GM21717 (cell line): ENCODE measurements around the gene SHF.

ENCODE experiments used
- ATAC-seq: cut with Tn5 transposase; IDR thresholded peaks from one replicate; pipeline ENCODE4 v1.9.1; 2021; ENCODE audit warnings: mild to moderate bottlenecking, moderate library complexity; ENCODE audit not compliant: unreplicated experiment

The SHF gene

DNA sequence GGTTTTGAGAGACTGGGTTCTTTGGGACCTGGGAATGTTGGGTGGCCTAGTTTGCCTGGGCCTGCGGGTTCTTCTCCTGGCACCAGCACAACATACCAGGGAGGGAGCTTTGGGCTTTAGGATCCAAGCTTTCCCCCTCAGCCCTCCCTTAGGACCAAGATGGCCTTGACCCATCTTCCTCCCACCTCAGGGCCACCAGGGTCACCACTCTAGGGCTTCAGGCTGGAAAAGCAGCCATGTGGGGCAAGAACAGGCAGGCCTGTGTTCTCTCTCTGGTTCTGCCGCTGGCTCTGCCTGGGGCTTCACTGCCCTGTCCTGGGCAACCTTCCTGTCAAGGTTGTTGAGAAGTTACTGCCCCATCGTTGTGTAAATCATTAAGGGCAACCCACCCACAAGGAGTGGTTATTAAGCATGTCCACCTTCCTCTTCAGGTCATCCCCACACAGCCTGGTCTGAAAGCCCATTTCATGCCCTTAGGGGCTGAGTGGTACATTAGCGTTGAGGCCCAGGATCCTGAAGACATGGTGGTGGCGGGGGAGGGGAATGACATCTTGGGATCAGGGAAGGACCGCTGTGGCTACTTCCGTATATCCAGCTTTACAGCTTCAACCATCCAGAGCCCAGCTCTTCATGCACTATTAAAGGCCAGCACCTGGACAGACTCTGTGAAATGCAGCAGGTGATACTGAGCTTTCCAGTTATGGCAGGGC is 57.3 kb downstream of the SHF start:
- ATAC-seq, result no peak

DNA sequence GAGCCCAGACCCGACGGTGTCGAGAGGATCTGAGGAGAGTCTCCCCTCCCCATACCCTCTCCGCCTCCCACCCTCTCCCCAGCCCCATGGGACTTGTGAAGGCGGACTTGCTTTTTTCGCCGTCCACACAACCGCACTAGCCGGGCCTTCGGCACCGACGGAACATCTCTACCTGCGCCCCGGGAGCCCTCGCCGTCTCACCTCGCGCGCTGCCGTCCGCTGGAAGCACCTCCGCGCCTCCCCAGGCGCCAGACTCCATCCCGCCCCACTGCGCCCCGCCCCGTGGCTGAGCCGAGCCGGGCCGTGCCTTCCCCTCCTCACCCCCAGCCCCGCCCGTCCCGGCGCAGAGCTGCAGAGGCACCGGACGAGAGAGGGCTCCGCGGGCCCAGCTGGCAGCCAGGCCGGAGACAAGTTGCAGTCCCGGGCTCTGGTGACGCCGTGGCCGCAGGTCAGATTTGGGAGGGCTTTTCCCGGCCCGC is 58.1 kb downstream of the SHF start, which contains the start of the genes DUOX1 and DUOXA1:
DUOX1 (plus strand) TSS at position 344 of the 479 bp plus-strand sequence. CDS start 1,973 bp downstream, outside the sequence.
DUOXA1 (minus strand) TSS at position 229 of the 479 bp plus-strand sequence. CDS start 6,865 bp downstream, outside the sequence.
- no peak for ATAC-seq

DNA sequence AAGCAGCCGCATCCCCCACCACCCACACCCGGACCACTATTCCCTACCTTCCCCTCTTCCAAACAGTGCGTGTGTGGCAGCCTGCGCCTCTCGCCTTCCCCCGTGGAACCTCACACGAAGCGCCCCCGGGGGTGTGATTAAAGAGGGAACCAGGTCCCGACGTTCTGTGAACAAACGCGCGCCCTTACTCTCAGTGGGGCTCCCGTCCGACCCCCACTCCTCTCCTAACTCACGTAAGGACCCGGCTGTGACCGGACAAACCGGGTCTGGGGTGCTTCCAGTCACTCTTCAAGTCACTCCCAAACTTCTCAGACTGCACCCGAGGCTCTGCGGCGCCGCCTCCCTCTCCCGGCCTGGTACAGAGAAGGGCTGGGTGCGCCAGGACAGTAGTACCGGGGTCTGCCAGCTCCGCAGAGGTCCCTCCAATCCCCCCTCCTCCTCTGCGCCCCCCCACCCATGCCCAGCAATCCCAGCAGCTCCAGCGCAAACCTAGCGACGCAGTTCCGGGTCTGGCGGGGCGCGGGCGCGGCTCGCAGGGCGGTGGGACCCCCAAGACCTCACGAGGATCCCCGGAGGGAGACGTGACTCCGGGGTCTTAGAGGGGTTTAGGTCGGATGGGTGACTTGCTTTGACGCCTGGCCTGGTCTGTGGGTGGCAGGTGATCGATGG is 58.7 kb downstream of the SHF start:
- ATAC-seq, result no peak

DNA sequence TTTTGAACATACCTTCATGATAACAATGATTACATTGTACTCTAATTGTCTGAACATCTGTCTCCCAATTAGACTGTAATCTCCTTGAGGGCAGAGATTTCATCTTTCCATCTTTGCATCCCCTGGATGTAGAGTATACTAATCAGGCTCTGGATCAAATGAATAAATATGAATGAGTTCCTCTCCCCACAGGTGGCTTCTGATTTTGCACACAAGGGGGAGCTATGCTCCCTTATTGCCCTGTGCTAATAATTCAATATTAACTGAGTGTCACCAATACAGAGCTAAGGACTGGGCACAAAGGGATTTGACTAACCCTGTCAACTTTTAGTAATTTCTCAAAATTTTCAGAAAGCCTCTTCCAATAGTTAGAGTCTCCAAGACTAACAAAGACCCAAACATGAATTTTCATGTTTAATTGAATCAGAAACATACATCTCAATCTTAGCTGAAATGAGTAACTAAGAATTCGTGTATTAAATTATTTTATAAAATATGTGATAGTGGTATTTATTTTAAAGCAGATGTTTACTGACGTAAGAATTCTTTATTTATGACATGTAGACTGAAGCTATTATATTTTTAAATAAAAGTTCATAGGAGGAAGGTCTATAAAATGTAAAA is 61.1 kb downstream of the SHF start:
- no peak for ATAC-seq

DNA sequence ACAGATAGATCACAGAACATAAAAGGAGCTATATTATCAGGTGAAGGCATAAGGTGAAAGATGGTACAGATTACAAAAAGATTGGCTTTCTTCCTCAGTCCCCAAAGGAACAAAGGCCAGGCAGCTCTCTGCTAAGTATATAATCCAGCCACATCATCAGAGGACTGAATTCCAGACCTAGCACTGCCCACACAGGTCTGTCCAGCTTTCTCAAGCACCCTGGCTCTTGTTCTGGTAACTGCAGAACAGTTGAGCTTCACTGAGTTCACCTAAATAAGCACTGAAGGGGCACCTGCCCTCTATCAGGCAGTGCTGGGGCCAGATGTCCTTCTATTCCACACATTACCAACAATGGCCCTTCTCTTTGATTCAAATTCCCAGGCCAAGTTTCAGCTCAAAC is 64.4 kb downstream of the SHF start:
- no peak for ATAC-seq

DNA sequence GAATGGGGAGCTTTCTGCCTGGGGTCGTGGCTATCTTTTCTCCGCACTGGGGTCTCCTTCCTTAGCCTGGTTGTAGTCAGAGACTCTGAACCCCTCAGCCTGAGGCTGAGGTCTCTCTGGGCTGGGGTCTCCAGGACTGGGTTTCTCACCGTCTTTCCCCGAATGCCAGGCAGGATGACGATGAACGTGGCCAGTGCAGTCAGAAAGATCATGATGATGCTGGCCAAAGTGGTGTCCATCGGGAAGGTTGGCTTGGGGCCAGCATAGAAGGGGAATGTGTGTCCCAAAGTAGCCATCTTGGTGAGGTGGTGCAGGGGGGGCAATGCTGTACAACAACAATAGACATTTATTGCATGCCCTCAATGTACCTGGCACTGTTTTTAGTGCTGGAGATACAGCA is 65.0 kb downstream of the SHF start:
- no peak for ATAC-seq

DNA sequence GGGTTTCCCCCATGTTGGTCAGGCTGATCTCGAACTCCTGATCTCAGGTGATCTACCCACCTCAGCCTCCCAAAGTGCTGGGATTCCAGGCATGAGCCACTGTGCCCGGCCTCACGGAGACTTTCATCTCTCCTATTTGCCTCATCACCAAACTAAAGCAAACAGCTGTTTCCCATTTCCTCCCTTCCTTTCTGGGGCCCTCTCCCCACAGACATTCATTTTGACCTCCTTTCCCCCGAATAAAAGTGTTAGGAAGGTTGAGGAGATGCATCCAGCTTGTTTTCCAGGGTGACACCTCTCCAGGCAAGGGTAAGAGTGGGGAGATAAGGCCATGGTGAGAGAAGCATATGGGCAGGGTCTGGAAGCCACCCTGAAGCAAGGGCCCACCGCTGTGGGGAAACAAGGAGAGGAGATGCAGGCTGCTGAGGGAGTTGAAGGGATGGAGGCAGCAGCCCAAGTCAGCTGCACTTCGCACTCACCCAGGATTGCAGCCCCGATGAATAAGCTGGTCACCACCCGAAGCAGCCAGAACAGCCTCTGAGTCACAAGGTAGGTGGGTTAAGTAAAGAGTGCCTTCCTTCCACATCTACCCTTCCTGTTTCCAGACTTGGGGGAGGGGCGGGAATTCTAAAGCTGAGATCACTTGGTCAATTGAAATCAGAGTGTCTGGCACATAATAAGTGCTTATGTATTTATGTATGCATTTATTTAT is 65.9 kb downstream of the SHF start:
- ATAC-seq, result no peak

DNA sequence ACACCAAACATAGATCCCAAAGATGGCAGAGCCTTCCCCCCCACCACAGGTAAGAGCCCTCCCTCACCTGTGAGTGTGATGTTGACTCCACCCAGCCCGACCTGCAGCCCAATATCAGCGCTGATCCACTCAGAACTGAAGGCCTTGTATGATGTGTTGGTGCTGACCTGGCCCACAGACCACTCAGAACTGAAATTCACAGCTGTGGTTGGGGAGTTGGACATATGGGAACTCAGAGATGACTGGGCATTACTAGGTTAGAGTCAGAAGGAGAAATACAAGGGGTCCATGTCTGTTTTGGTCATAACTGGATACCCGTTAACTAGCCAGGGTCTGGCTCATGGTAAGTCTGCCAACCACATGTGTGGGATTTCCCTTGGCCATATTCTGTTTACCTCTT is 66.7 kb downstream of the SHF start:
- ATAC-seq, result no peak

DNA sequence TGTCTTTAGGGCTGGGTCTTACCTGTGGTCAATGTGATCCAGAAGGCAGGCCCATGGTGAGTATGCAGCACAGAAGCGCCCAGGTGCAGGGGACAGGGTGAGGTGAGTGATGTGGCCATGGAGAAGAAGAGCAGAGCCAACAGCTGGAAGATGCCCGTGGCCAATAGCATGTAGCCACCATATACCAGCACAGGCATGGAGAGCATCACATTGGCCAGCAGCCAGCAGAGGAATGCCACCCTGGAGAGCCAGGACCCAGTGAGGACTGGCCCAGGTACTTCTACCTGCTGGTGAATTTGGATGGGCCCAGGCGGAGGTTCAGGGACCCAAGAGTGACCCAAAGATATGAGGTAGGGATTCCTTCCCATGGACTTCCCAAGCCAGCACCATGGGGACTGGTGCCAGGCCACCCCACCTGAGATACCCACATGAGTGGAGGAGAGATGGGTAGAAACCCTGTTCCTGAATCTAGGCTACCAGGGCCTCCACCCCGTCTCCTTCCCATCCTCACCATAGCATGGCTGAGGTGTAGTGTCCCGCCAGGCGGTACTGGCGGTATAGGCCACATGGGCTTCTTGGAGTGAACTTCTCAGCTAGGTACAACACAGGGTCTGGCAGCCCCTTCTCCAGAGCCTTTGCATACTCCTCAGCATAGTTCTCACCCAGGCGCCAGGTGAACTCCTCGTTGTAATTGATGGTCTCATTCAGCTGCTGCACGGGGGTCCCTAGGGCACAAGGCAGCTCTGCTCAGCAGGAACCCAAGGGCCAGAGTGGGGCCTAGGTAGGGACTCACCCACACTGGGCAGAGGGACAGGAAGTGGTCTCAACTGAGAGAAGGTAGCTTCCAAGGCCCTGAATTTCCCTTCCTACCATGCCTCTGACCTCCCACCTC is 67.4 kb downstream of the SHF start:
- ATAC-seq, result no peak

DNA sequence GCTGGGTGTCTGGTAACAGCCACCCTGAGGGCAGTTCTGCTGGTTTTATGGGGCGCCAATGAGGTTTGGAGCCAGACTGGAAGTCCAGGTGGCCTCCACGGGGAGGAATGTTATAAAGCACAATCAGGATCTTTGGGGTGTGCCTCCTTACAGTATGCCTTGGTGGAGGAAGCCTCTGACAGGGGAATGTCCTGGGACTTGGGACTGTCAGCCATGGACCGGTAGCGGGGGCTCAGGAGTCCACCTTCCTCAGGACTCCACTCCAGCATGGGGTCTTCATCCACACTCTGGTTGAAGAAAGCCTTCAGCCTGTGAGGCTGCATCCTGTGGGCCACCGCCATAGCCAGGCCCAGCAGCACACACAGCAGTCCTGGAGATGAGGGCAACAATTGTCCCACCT is 68.8 kb downstream of the SHF start:
- ATAC-seq, result no peak

DNA sequence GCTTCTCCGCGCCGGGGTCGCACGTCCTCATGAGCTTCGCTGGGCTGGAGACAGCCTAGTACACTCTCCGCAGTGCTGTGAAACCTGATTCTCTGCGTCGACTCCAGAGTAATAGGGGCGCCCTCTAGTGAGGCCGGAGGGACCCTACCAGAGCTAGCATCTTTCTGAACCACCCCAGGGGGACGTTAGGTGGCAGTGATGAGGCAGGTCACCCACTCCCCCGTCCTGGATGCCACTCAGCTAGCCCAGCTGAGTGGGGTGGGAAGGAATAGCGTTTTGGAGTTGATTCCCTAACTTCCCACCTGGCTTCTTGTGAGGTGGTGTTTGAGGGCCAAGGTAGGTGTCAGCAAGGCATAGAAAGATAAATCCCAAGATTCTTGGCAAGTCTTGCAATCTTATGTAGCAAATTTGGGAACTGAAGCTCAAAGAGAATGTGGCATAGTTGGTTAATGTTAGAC is 69.6 kb downstream of the SHF start:
- peak; percentile 79 for ATAC-seq

DNA sequence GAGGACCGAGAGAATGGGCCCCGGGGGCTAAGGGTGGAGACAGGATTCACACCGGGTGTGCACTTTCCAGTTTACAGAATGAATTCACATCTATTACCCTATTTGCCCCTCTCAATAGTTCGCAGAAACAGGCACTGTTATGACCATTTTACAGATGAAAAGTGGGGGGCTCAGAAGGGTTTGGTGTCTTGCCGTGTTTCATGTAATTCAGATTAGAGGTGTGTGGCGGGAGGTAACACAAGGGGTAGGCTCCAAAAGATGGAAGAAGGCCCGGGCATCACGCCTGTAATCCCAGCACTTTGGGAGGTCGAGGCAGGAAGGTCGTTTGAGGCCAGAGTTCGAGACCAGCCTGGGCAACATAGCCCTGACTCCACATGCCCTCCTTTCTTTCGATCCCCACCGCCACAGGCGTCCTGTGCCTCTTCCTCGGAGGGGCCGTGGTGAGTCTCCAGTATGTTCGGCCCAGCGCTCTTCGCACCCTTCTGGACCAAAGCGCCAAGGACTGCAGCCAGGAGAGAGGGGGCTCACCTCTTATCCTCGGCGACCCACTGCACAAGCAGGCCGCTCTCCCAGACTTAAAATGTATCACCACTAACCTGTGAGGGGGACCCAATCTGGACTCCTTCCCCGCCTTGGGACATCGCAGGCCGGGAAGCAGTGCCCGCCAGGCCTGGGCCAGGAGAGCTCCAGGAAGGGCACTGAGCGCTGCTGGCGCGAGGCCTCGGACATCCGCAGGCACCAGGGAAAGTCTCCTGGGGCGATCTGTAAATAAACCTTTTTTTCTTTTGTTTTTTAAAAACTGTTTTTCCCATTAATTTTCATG is 70.2 kb downstream of the SHF start:
- ATAC-seq, result no peak
